ENCODE data around the gene GPANK1. TPM values are rescaled to one million over a fixed set of nuclear protein-coding genes. Genes with fewer than 3 reads are reported as not detected.

Gene GPANK1
- total RNA-seq, 6 experiments from 2014 or later = 6.4 to 10.0 (median 8.0) TPM

GRCh38 chr6:31689249-31690110 lies 24.7 kb upstream of the GPANK1 start:
- ATAC-seq (no peak), DNase-seq (no peak)
- Histone ChIP-seq H3K4me1 (no peaks in the 10 kb centered on the region), H3K27me3 (no peaks in the 10 kb centered on the region), H3K4me3 (no peak overlapping the region), H3K36me3 (peaks cover 0 to 72% (median 21%) of the 10 kb centered on the region in 4 donors), H3K9me3 (no peaks in the 10 kb centered on the region), H3K27ac (no peak overlapping the region)
- TF ChIP-seq POLR2A (IDR thresholded peaks at IDR 0.05) = no peak
- peak in 3 of 4 donors; percentile 5 to 29 (median 29) for TF ChIP-seq CTCF (IDR thresholded peaks at IDR 0.05)
- 70% methylated on average over 5 of the region's 11 CpGs for WGBS (ENCODE audit: insufficient coverage, low coverage, low lambda C conversion rate, missing lambda C conversion rate)
- intact Hi-C loops (cut with DNase I) = loop anchor here (10.0 kb wide), 1 partner anchor 75 kb away; the partner anchor contains the start of gene SAPCD1 (in 2 of the 2)

- WGBS (ENCODE audit: insufficient coverage, low coverage, low lambda C conversion rate, missing lambda C conversion rate) = 93% methylated on average over 6 of the region's 14 CpGs
- Histone ChIP-seq H3K9me3 (no peaks in the 10 kb centered on the region), H3K36me3 (peaks cover 0 to 58% (median 21%) of the 10 kb centered on the region in 4 donors), H3K4me1 (no peaks in the 10 kb centered on the region), H3K27me3 (no peaks in the 10 kb centered on the region), H3K27ac (no peak overlapping the region), H3K4me3 (no peak overlapping the region)
- intact Hi-C loops (cut with DNase I) = loop anchor here (10.0 kb wide), 1 partner anchor 77 kb away; the partner anchor contains the start of gene SAPCD1 (in 2 of the 2)
- ATAC-seq (no peak), DNase-seq (no peak)
- TF ChIP-seq CTCF (IDR thresholded peaks at IDR 0.05) (no peak), POLR2A (IDR thresholded peaks at IDR 0.05) (no peak)
Measured at GRCh38 chr6:31687860-31688693, 23.3 kb upstream of the GPANK1 start.

- Histone ChIP-seq H3K4me1 (peaks cover 0 to 5% (median 0%) of the 10 kb centered on the region in 4 donors), H3K36me3 (peaks cover 0 to 52% (median 21%) of the 10 kb centered on the region in 4 donors), H3K27ac (no peak overlapping the region), H3K4me3 (no peak overlapping the region), H3K9me3 (no peaks in the 10 kb centered on the region), H3K27me3 (no peaks in the 10 kb centered on the region)
- 74% methylated on average over 5 of the region's 8 CpGs for WGBS (ENCODE audit: insufficient coverage, low coverage, low lambda C conversion rate, missing lambda C conversion rate)
- TF ChIP-seq CTCF (IDR thresholded peaks at IDR 0.05) = no peak
- TF ChIP-seq POLR2A (IDR thresholded peaks at IDR 0.05) = no peak
- ATAC-seq = no peak
- DNase-seq = no peak
- intact Hi-C loops (cut with DNase I) = loop anchor here (10.0 kb wide), 1 partner anchor 77 kb away; the partner anchor contains the start of gene SAPCD1 (in 2 of the 2)
Measured at GRCh38 chr6:31687321-31687720, 22.5 kb upstream of the GPANK1 start.

GRCh38 chr6:31686483-31686882 lies 21.7 kb upstream of the GPANK1 start:
- H3K4me3 ChIP-seq = no peak overlapping the region
- TF ChIP-seq CTCF (IDR thresholded peaks at IDR 0.05) (no peak), POLR2A (IDR thresholded peaks at IDR 0.05) (no peak)
- no peaks in the 10 kb centered on the region for H3K9me3 ChIP-seq
- H3K27me3 ChIP-seq = no peaks in the 10 kb centered on the region
- intact Hi-C loops (cut with DNase I) = loop anchor here (10.0 kb wide), 1 partner anchor 78 kb away; the partner anchor contains the start of gene SAPCD1 (in 2 of the 2)
- no peak overlapping the region for H3K27ac ChIP-seq
- ATAC-seq (no peak), DNase-seq (no peak)
- H3K4me1 ChIP-seq = peaks cover 0 to 6% (median 0%) of the 10 kb centered on the region in 4 donors
- WGBS (ENCODE audit: insufficient coverage, low coverage, low lambda C conversion rate, missing lambda C conversion rate) = 78% methylated on average over 4 of the region's 5 CpGs
- H3K36me3 ChIP-seq = peaks cover 0 to 43% (median 19%) of the 10 kb centered on the region in 4 donors
